OCI-M1 (cell line): ENCODE measurements around the gene E4F1.
"Not testable (repeated sequence)": the region's sequence is repeated elsewhere in the genome, so short reads cannot be mapped to it uniquely, and the experiment has no call there.

Source experiments
- DNase-seq: peaks from one replicate; lab custom pipeline; 2025; lab: John Stamatoyannopoulos, UW

E4F1 gene

GRCh38 chr16:2231016-2231931 lies 7.9 kb downstream of the E4F1 start:
- no peak for DNase-seq

GRCh38 chr16:2232094-2232990 lies 9.0 kb downstream of the E4F1 start:
- no peak for DNase-seq

- DNase-seq, result no peak
These were observed 9.8 kb downstream of the E4F1 start for GRCh38 chr16:2233046-2233775.

GRCh38 chr16:2233872-2234812 lies 10.8 kb downstream of the E4F1 start:
- no peak for DNase-seq

GRCh38 chr16:2234813-2235170 lies 11.4 kb downstream of the E4F1 start:
- DNase-seq, result no peak

GRCh38 chr16:2235234-2235651 lies 11.9 kb downstream of the E4F1 start:
- no peak for DNase-seq

GRCh38 chr16:2235695-2236336 lies 12.4 kb downstream of the E4F1 start:
- DNase-seq, result no peak

GRCh38 chr16:2236337-2237101 lies 13.1 kb downstream of the E4F1 start, which contains the start of gene DNASE1L2:
TSS of gene DNASE1L2 (plus strand) at chr16:2236444. CDS start at chr16:2236817, 373 bp downstream.
- no peak for DNase-seq

- no peak for DNase-seq
These were observed 13.7 kb downstream of the E4F1 start for GRCh38 chr16:2237102-2237482.

- no peak for DNase-seq
These were observed 14.2 kb downstream of the E4F1 start for GRCh38 chr16:2237493-2238149.

GRCh38 chr16:2238150-2238837 lies 14.9 kb downstream of the E4F1 start:
- DNase-seq, result no peak

GRCh38 chr16:2238838-2239675 lies 15.7 kb downstream of the E4F1 start:
- no peak for DNase-seq

- not testable (repeated sequence) for DNase-seq
These were observed 16.9 kb downstream of the E4F1 start for GRCh38 chr16:2240331-2240730.

GRCh38 chr16:2242598-2242997 lies 19.2 kb downstream of the E4F1 start:
- no peak for DNase-seq

- DNase-seq, result no peak
These were observed 19.7 kb downstream of the E4F1 start for GRCh38 chr16:2243031-2243528.

- DNase-seq, result no peak
These were observed 20.4 kb downstream of the E4F1 start for GRCh38 chr16:2243781-2244180.

- DNase-seq, result no peak
These were observed 20.9 kb downstream of the E4F1 start for GRCh38 chr16:2244301-2244700.
